Erythroblast (primary cell): ENCODE measurements around the gene CCDC81.

Source experiments
- DNase-seq, 2 experiments: peaks; one replicate each; lab custom pipeline; 2025; lab: John Stamatoyannopoulos, UW
- GATA1 ChIP-seq: IDR thresholded peaks from 2 replicates; pipeline ENCODE4 v1.6.1; 2011; ENCODE audit warnings: low read depth, mild to moderate bottlenecking, control low read depth, low read length, moderate library complexity
- POLR2A ChIP-seq: IDR thresholded peaks from 2 replicates; pipeline ENCODE4 v1.6.1; 2011; ENCODE audit warnings: mild to moderate bottlenecking, low read length

The CCDC81 gene

DNA sequence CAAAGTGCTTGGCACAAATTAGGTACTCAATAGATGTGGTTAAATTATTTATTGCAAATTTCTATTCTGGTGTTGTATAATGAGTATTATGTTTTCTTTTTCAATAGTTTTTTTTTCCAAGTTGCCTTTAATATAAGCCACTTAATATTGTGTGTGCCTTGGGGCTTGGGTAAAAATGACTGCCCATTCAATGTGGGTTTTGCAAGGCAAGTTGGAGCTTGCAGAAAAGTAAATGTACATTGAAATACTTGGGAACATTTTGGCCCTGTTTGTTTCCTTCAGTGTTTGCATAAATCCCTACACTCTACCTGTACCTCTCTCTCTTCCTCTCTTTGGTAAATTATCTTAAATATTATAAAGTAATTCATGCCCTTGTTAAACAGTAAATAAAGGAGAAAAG lies 2.1 kb upstream of the CCDC81 start:
- no peak for TF ChIP-seq POLR2A
- TF ChIP-seq GATA1 = no peak
- DNase-seq = no peak

DNA sequence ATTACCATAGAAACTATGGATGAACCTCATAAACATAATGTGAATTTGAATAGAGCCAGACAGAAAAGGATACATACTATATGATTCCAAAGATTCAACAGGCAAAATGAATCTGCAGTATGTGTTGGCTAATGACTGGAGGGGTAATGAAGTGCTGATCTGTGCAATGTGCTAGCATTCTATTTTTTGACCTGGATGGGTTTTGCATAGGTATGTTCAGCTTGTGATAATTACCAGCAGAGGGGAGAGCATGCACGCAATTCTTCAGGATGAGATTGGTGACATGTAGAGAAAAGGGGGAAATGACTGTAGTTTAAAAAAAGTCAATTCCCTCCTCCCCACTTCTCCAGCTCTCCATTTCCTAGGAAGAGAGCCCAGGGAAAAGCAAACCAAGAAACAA lies 618 bp upstream of the CCDC81 start:
- TF ChIP-seq POLR2A (no peak), GATA1 (no peak)
- no peak for DNase-seq

DNA sequence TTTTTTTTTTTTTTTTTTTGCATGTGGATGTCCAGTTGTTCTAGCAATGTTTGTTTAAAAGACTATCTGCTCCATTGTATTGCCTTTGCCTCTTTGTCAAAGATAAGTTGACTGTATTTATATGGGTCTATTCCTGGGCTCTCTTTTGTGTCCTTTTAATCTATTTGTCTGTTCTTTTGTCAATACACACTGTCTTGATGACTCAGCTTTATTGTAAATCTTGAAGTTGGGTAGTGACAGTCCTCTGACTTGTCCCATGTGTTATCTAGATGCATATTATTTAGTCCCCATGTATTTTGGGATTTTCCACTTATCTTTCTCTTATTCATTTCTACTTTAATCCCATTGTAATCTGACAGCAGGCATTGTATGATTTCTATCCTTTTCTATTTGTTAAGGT lies 3.3 kb downstream of the CCDC81 start:
- DNase-seq = no peak
- TF ChIP-seq GATA1 = no peak
- no peak for TF ChIP-seq POLR2A

DNA sequence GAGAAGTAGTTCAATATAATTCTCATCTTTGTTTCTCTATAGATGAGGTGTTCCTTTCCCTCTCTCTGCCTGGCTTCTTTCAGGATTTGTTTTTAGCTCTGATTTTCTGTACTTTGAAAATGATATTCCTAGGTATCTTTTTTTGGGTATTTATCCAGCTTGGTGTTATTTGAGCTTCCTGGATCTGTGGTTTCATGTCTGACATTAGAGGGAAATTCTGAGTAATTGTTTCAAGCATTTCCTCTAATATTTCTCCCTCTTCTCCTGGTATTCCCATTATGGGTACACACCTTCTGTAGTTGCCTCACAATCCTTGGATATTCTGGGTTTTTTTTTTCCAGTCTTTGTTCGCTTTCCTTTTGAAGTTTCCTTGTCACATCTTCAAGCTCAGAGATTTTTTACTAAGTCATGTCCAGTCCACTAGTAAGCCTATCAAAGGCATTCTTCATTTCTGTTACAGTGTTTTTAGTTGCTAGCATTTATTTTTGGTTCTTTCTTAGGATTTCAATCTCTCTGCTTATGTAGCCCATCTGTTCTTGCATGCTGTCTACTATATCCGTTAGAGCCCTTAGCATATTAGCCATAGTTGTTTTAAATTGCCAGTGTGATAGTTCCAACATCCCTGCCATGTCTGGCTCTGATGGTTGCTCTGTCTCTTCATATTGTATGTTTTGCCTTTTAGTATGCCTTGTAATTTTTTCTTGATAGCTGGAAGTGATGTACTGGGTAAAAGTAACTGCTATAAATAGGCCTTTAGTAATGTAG lies 5.8 kb downstream of the CCDC81 start:
- DNase-seq = no peak
- TF ChIP-seq GATA1 (no peak), POLR2A (no peak)

DNA sequence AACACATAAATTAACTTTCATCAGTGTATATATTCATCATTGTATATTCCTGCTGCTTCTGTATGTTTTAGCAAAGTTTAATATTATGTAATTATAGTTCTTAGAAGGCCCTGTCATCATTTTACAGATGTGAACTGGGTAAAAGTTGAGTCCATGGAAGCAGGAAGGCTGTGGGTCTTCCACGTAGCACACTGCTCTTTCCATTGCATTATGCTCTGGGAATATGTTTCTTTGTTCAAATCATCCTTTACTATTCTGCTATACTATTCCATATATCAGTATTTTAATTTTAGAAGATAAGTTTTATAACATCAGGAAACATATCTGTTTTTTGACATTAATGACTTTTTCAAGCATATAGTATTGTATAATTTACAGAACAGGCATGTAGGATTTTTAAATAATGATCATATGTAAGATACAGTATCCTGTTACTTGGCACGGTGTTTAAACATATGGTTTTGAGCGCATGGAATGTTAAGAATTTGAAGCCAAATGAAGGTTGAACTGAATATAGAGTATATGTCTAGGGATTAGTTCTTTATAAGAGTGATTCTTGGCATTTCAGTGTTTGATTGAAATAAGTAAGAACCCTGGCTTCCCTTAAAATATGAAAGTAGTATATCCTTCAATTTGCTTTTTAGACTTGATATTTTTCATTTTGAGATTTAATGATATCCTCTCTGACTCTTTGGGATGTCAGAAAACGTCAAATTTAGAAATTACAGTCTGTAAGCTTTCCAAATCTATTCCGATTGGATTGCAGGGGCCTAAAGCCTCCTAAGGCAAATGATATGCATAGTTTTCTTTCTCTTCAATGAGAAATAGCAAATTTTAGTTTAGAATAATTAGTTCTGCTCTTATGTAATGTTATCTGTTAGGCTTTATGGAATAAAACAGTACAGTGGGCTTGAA lies 8.6 kb downstream of the CCDC81 start:
- TF ChIP-seq GATA1 (no peak), POLR2A (no peak)

GRCh38 chr11:86386283-86386682 lies 11.6 kb downstream of the CCDC81 start:
- TF ChIP-seq POLR2A = no peak
- TF ChIP-seq GATA1 = no peak
- no peak for DNase-seq

More for the DNA sequence above, 8.6 kb downstream of the CCDC81 start:
- DNase-seq = no peak

DNA sequence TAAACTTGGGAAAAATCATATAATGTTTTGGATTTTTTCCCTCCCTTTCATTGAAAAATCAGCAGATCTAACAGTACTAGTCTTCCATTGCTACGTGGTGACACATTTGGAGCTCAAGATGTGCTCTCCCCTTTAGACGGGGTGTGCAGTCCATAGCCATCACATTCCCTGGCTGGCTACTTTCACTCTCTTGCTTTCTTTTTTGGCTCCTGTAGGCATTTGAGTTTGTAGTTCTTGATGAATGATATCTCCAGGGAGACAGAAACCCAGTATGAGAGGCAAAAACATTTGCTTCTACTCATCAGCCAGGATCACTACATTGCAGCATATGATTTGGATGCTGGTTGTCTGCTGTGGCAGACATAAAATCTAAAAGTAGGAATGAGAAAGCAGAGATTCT lies 12.1 kb downstream of the CCDC81 start:
- TF ChIP-seq POLR2A (no peak), GATA1 (no peak)
- DNase-seq = no peak

DNA sequence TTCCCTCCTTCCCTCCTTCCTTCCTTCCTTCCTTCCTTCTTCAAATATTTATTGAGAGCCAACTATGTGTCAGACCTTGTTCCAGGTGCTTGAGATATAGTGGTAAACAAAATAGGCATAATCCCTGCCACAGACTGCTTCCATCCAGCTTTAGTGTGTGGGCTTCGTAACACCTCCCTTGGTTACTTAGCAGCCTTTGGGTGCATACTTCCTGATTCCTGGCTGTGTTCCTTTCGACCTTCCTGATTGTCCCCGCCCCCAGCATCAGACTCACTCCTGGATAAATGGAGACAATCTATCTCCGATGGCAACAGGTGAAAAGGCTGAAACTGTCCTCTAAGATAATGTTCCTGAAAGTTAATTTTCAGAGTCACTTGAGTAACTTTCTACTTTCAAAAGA lies 13.5 kb downstream of the CCDC81 start:
- no peak for DNase-seq
- TF ChIP-seq GATA1 = no peak
- no peak for TF ChIP-seq POLR2A

DNA sequence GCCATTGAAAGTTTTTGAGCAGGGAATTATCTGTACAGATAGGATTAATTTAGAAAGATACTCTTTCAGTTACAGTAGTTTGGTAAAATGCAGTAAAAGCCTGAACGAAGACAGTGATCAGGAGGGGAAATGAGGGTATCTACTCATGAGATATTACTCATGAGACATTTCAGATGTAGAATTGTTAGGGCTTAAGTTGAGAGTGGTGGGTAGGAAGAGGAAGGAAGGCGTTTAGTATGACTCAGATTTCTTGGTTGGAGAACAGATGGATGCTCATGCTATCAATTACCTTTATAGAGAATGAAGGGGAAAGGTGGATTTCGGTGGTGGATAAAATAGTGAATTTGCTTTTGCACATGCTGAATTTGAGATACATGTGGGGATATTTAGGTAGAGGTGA lies 15.8 kb downstream of the CCDC81 start:
- no peak for DNase-seq
- TF ChIP-seq GATA1 = no peak
- no peak for TF ChIP-seq POLR2A

- DNase-seq = no peak
- TF ChIP-seq GATA1 = no peak
- no peak for TF ChIP-seq POLR2A
These were observed 20.4 kb downstream of the CCDC81 start for GRCh38 chr11:86395061-86395551.

DNA sequence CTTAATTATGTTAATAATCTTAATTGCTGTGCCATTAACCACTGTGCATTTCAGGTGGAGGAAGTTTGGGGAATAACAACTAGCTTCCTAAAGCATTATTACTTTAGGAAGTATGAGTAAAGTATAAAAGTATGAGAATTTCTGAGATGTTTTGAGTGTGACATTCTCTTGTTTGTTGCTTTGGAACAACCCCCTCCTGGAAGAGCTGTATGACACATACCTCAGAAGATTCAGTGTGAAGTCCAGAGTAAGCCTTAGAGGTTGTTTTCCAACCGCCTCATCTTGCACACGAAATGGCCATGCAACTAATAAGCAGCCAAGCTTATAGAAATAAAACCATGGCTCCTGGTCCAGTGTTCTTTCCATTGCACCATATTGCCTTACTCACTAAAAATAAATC lies 21.7 kb downstream of the CCDC81 start:
- no peak for TF ChIP-seq GATA1
- TF ChIP-seq POLR2A = no peak
- DNase-seq = no peak

GRCh38 chr11:86397351-86397750 lies 22.7 kb downstream of the CCDC81 start:
- TF ChIP-seq GATA1 = no peak
- no peak for TF ChIP-seq POLR2A

GRCh38 chr11:86398106-86398505 lies 23.4 kb downstream of the CCDC81 start:
- no peak for TF ChIP-seq POLR2A
- TF ChIP-seq GATA1 = no peak
- no peak for DNase-seq

More at GRCh38 chr11:86397351-86397750, 22.7 kb downstream of the CCDC81 start:
- no peak for DNase-seq

- TF ChIP-seq POLR2A (no peak), GATA1 (no peak)
- no peak for DNase-seq
These were observed 28.8 kb downstream of the CCDC81 start for GRCh38 chr11:86403458-86403857.
